DMS153 (cell line): ENCODE results near the gene PFKFB3.

ENCODE experiments used
- DNase-seq: peaks from one replicate; lab custom pipeline; 2025; lab: John Stamatoyannopoulos, UW

Gene PFKFB3

DNA sequence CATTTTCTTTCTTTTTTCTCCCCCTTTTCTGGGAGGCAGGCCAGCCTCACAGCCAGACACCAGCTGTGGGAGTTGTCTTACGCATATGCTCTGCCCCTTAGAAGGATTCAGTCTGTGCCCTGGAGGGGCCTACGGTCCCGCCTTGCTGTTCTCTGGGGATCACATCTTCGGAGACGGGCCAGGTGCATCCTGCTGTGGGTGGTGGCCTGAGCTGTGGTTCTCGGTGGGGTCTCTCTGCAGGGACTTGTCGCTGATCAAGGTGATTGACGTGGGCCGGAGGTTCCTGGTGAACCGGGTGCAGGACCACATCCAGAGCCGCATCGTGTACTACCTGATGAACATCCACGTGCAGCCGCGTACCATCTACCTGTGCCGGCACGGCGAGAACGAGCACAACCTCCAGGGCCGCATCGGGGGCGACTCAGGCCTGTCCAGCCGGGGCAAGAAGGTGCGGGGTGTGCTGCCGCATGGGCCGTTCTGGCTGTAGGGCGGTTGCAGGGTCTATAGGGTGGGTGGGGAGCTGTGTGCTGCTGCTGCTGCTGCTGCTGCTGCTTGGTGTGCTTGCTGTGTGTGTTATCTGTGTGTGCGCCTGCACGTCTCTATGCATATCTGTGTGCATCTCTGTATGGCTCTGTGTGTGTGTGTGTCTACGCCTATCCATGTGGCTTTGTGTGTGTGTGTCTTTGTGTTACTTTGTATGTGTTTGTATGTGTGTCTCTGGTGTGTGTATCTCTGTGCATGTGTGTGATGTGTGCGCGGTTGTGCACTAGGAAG is 17.9 kb downstream of the PFKFB3 start:
- DNase-seq = no peak

DNA sequence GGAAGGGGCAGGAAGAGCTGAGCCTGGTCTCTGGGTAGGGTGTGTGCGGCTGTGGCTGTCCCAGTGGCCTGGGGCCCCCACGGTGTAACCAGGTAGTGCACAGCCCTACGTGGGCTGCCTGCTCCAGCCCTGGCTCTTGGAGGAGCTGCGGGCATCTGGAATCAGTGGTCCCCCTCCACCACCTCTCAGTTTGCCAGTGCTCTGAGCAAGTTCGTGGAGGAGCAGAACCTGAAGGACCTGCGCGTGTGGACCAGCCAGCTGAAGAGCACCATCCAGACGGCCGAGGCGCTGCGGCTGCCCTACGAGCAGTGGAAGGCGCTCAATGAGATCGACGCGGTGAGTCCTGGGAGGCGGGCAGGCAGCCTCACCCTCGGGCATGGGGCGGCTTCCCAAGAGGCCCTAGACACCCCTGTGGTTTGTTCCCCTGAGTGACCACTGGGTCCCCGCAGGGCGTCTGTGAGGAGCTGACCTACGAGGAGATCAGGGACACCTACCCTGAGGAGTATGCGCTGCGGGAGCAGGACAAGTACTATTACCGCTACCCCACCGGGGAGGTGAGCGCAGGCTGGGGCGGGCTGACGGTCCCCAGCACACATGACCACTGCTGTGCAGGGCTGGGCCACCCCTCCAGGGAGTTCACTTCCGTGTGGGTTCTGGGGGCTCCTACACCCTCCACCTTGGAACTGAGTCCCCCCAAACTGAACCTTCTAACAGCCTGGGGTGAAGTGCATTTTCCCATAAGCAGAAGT is 18.6 kb downstream of the PFKFB3 start:
- DNase-seq = no peak

DNA sequence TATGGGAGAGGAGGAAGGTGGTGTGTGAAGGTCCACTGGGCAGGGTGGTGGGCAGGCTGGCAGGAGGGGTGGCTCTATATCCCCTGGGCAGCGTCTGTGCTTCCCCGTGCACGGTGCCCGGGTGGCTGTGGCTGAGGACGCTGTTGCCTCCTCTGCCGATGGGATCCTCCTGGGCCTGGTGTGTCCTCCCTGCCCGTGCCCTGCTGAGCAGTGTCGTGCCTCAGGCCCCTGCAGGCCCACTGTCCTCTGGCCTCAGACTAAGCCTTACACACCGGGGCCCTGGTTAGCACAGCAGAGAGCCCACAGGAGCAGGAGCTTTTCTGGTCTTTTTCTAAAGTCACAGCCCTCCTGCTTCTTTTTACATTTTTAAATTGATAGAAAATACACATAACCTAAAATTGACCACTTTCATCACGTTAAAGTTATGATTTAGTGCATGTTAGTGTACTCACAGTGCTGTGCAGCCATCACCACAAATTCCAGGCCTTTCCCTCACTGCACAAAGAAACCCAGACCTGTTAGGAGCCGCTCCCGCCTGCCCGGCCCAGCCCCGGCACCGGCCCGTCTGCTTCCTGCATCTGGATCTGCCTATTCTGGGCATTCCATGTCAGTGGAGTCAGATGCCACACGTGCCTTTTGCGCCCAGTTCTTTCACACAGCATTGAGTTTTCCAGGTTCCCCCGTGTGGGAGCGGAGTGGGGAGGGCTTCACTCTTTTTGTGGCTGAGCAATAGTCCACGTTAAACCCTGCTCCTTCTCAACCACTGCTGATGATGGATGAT is 19.4 kb downstream of the PFKFB3 start:
- no peak for DNase-seq

DNA sequence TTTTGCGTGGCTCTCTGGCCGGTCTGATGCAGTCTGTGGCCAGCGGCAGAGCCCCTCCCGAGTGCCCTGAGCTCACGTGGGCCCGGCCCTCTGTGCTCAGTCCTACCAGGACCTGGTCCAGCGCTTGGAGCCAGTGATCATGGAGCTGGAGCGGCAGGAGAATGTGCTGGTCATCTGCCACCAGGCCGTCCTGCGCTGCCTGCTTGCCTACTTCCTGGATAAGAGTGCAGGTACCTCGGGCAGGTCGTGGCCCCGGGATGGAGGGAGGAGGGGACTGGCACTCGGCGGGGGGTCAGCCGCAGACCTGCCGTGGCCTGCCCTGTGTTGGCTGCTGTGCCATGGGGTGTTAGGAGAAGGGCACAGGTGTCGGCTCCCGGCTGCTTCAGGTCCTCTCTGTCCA is 20.0 kb downstream of the PFKFB3 start:
- no peak for DNase-seq

DNA sequence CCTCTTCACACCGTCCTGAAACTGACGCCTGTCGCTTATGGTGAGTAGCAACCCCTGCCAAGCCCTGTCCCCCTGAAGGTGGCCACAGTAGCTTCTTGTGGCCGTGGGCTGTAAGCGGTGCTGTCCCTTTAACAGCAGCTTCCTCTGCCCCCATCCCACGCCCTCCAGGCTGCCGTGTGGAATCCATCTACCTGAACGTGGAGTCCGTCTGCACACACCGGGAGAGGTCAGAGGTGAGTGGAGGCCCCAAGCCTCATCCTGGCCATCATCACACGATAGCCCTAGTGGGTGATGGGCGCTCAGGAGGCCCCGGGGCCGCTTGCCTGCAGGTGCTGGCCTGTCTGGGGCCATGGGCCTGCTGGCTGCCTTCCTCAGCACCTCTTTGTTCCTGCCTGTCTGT is 21.2 kb downstream of the PFKFB3 start:
- DNase-seq = no peak

DNA sequence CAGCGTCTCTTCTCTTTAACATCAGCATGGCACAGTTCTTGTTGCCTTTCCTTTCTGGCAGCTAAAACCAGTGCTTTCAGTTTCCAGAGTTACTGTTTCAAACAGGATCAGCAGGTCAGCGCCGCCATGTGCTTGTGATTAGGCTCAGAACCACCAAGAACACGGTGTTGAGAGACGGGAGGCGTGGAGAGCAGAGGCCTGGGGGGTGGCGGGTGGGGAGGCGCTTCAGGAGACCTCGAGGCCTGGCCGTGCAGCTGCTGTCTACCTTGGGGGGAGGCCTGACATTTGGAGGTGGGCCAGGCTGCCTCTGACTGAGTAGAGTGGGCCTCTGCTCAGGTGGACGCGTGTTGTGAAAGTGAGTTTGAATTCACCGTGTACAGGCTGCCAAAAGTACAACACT is 22.0 kb downstream of the PFKFB3 start:
- no peak for DNase-seq

DNA sequence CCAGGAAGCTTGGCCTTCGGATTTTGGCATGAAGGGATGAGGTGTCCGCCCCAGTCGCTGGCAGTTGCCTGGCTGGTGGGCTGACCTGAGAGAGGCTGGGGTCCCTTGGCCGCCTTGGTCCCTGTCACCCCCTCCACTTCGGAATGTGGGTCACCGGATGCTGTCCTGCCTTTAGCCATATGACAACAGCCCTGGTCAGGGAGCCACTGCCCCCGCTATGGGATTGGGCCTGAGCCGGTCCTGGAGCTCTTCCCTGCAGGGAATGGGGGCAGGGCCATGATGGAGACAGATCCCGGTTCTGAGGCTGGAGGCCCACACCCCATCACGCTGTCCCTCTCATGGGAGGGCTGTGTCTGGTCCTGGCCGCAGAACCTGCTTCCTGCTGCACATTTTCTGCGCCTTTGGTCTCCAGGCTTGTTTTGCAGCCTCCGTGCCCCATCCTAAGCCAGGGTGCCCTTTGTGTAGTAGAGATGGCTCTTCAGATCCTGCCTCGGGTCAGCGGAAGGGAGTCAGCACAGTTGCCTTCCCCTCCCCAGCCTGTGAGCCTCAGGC is 22.6 kb downstream of the PFKFB3 start:
- DNase-seq = no peak

DNA sequence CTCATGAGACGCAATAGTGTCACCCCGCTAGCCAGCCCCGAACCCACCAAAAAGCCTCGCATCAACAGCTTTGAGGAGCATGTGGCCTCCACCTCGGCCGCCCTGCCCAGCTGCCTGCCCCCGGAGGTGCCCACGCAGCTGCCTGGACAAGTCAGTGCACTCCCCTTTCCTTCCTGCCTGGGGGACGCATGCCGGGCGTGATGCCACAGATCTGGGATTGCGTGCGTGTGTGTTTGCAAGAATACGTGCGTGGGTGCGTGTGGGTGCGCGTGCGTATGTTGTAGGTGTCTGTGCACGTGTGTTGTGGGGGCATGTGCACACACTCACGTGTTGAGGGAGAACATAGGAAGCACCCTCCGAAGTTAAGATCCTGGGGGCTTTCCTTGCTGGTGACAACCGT is 23.5 kb downstream of the PFKFB3 start:
- no peak for DNase-seq

DNA sequence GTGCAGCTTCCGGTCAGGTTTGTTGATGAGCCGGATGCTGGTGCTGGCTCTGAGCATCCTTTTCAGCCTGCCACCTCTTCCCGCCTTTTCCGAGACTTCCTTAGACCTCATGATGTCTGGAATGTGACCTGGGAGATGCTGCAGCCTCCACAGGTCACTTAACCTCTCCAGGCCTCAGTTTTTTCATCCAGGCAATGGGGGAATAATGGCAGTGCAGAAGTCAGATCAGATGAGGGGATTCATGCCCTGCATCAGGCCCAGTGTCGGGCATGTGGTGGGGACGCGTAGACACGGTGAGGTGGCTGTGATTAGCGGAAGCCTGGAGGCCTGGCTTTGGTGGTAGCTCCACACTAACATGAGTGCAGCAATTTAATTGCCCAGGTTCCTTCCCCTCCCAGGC is 24.6 kb downstream of the PFKFB3 start:
- no peak for DNase-seq

DNA sequence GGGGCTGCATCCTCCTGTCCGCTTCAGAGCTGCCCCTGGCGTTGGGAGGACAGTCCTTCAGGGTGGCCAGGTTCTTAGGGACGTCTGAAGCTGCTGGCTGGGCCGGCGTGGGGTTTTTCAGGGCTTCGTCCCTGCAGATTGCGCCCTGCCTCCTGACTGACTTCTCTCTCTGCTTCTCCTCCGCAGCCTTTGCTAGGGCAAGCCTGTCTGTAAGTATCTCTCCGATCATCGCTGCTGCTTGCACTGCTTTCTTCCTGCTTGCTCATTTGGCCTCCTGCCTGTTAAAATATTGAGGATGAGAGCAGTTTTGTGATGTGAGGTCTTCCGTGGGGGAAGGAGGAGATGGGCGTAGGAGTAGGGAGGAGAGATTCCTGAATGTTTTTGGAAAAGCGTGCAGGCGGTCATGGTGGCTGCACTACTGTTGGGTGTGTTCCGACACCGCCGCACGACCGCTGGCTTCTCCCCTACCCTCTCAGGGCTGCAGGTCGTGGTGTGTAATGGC is 25.3 kb downstream of the PFKFB3 start:
- DNase-seq = no peak

DNA sequence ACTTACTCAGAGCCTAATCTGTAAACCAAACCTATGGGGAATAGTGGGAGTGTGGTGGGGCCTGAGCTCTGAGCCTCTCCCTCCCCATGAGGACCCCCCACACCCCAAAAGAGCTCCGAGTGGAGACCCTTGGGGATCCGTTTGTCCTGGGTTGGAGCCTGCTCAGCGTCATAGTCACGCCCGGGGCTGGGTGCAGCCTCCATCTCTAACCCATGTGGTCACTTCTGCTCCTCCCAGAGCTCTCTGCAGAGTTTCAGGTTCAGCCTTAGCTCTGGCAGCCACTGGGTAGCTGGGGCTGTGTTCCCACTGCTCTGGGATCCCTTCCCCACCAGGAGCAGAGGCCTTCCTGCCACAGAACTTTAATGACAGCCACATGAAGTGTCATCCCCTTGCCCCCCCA is 25.9 kb downstream of the PFKFB3 start:
- no peak for DNase-seq

DNA sequence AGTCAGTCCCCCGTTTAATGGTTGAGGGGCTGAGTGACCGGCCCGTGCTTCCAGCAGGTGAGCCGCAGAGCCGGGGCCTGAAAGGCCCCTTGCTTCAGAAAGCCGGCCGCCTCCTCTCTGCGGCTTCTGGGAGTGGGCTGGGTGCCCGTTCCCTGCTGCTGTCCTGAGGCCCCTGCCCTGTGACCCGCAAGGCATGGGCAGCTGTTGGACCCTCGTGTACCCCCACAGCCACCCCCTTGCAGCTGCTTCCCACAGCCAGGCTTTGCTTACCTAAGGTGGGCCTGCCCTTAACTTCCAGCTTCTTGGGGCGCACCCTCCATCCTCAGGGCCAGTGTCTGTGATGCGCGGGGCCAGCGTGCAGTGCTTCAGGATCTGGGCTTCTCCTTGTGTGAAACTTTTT is 26.6 kb downstream of the PFKFB3 start:
- DNase-seq = no peak

DNA sequence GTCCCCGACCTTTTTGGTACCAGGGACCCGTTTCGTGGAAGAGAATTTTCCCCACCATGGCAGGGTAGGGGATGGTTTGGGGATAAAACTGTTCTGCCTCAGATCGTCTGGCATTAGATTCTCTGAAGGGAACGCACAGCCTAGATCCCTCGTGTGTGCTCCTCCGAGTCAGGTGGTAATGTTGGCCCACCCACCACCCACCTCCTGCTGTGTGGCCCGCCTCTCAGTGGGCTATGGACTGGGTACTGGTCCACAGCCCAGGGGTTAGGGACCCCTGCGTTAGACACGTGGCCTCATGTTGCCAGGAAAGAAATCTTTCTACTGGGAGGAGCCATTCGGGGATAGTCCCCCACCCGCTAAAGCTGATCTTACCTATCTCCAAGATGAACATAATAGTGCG is 27.0 kb downstream of the PFKFB3 start:
- no peak for DNase-seq

DNA sequence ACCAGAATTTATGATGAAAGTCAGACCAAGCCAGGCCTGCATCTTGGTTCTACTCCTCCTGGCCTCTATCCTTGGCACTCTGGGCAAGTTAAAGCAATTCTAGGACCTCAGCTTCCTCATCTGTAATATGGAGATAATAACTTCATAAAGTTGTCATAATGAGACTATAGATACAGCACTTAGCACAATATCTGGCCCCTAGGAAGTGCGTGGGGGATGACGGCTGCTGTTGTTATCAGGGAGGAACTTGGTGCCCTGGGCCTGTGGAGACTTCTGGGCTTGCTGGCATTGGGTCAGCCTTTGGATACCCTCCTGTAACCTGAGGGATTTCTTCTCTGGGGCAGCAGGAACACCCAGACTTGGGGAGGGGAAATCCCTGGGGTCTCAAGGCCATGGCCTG is 27.6 kb downstream of the PFKFB3 start:
- no peak for DNase-seq

DNA sequence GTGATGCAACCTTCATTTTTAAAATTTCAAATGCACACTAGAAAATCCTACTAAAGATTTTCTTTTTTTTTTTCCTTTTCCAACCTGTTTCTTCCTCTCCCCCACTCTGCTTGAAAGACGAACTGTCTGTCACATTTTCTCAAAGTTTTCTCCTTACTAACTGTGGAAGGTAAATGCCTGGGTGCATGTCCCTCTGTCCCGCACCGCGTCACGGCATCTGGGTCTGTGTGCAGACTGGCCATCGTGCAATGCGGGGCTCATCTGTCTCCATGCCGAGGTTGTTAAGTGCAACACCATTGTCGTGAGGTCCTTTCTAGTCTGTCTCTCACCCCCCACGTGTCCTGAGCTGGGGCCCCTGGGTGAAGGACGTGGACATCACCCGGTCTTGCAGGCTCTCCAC is 28.4 kb downstream of the PFKFB3 start:
- no peak for DNase-seq

DNA sequence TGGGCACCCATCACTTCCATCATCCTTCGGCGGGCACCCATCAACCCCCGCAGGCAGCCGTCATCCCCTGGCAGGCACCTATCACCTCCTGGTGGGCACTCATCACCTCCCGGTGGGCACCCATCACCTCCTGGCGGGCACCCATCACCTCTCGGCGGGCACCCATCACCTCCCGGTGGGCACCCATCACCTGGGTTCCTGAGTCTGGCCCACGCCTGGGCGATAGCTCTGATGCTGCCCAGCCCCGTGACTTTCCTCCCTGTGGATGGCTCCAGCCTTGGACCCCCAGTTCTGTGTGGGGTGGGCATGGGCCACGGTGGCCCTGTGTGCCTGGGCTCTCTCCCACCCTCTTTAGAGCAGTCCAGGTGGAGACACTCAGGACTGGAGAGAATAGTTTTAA is 29.0 kb downstream of the PFKFB3 start:
- DNase-seq = no peak

DNA sequence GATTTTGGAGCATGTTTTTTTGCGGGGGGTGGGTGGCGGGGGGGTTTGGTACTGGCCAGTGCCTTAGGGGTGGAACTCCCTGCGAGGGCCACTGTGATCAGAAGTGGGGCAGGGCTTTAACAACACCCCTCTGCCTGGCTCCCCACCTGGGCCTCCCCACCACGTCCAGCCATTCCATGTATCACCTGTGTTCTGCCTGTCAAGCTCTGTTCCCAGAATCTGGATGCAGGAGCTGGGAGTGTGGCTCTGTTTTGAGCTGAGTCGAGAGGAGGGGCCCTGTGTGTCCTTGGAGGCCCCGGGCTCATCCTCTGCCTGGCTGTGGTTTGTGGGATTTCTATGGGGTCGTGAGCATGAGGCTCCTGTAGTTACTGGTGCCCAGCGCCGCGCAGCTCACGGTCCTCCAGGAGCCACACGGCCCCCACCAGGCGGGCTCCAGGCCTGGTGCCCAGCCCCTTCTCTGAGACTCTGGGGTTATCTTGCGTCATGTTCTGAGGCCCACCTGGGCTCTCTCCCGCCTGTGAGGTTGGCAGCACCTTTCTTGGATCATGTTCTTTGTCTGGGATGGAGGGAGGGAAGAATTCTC is 29.6 kb downstream of the PFKFB3 start:
- no peak for DNase-seq

DNA sequence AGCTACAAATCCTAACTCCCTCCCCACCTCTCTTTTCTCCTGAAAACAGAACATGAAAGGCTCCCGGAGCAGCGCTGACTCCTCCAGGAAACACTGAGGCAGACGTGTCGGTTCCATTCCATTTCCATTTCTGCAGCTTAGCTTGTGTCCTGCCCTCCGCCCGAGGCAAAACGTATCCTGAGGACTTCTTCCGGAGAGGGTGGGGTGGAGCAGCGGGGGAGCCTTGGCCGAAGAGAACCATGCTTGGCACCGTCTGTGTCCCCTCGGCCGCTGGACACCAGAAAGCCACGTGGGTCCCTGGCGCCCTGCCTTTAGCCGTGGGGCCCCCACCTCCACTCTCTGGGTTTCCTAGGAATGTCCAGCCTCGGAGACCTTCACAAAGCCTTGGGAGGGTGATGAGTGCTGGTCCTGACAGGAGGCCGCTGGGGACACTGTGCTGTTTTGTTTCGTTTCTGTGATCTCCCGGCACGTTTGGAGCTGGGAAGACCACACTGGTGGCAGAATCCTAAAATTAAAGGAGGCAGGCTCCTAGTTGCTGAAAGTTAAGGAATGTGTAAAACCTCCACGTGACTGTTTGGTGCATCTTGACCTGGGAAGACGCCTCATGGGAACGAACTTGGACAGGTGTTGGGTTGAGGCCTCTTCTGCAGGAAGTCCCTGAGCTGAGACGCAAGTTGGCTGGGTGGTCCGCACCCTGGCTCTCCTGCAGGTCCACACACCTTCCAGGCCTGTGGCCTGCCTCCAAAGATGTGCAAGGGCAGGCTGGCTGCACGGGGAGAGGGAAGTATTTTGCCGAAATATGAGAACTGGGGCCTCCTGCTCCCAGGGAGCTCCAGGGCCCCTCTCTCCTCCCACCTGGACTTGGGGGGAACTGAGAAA is 30.4 kb downstream of the PFKFB3 start:
- DNase-seq = no peak

DNA sequence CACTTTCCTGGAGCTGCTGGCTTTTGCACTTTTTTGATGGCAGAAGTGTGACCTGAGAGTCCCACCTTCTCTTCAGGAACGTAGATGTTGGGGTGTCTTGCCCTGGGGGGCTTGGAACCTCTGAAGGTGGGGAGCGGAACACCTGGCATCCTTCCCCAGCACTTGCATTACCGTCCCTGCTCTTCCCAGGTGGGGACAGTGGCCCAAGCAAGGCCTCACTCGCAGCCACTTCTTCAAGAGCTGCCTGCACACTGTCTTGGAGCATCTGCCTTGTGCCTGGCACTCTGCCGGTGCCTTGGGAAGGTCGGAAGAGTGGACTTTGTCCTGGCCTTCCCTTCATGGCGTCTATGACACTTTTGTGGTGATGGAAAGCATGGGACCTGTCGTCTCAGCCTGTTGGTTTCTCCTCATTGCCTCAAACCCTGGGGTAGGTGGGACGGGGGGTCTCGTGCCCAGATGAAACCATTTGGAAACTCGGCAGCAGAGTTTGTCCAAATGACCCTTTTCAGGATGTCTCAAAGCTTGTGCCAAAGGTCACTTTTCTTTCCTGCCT is 31.1 kb downstream of the PFKFB3 start:
- no peak for DNase-seq

DNA sequence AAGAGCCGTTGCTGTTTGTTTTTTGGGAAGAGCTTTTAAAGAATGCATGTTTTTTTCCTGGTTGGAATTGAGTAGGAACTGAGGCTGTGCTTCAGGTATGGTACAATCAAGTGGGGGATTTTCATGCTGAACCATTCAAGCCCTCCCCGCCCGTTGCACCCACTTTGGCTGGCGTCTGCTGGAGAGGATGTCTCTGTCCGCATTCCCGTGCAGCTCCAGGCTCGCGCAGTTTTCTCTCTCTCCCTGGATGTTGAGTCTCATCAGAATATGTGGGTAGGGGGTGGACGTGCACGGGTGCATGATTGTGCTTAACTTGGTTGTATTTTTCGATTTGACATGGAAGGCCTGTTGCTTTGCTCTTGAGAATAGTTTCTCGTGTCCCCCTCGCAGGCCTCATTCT is 31.6 kb downstream of the PFKFB3 start:
- no peak for DNase-seq
